Measurements from ENCODE around the gene MAN1B1. TPM values are rescaled to one million over a fixed set of nuclear protein-coding genes. Genes with fewer than 3 reads are reported as not detected.
"Not testable (repeated sequence)": the region's sequence is repeated elsewhere in the genome, so short reads cannot be mapped to it uniquely, and the experiment has no call there.

Gene MAN1B1
- total RNA-seq, 1 donor from 2014 or later = 58.9 TPM

GRCh38 chr9:137062384-137062783 lies 24.4 kb upstream of the MAN1B1 start:
- H3K36me3 Mint-ChIP-seq = no peaks in the 10 kb centered on the region
- DNase-seq (ENCODE audit: extremely low spot score, unreplicated experiment) = no peak
- no peak for TF ChIP-seq CTCF (conservative IDR thresholded peaks at IDR 0.05)
- no peak overlapping the region for H3K27ac Mint-ChIP-seq
- no peaks in the 10 kb centered on the region for H3K4me1 Mint-ChIP-seq (ENCODE audit: unreplicated experiment)
- H3K27me3 Mint-ChIP-seq = peaks cover 20% of the 10 kb centered on the region
- no peaks in the 10 kb centered on the region for H3K9me3 Mint-ChIP-seq
- no peak overlapping the region for H3K4me3 Mint-ChIP-seq

GRCh38 chr9:137062798-137063197 lies 24.0 kb upstream of the MAN1B1 start:
- H3K27me3 Mint-ChIP-seq = peaks cover 17% of the 10 kb centered on the region
- H3K36me3 Mint-ChIP-seq; DNase-seq (ENCODE audit: extremely low spot score, unreplicated experiment); H3K4me3 Mint-ChIP-seq; H3K4me1 Mint-ChIP-seq (ENCODE audit: unreplicated experiment); H3K27ac Mint-ChIP-seq; H3K9me3 Mint-ChIP-seq: not testable (repeated sequence)

- H3K36me3 Mint-ChIP-seq = no peaks in the 10 kb centered on the region
- H3K9me3 Mint-ChIP-seq = no peaks in the 10 kb centered on the region
- no peak for TF ChIP-seq CTCF (conservative IDR thresholded peaks at IDR 0.05)
Measured at GRCh38 chr9:137063311-137064026, 23.3 kb upstream of the MAN1B1 start.

GRCh38 chr9:137064027-137064879 lies 22.5 kb upstream of the MAN1B1 start:
- Mint-ChIP-seq H3K9me3 (no peaks in the 10 kb centered on the region), H3K4me3 (no peak overlapping the region), H3K27me3 (peaks cover 8% of the 10 kb centered on the region), H3K27ac (no peak overlapping the region), H3K36me3 (no peaks in the 10 kb centered on the region), H3K4me1 (ENCODE audit: unreplicated experiment) (peaks cover 4% of the 10 kb centered on the region)
- DNase-seq (ENCODE audit: extremely low spot score, unreplicated experiment) = no peak
- TF ChIP-seq CTCF (conservative IDR thresholded peaks at IDR 0.05) = peak; percentile 94

More at GRCh38 chr9:137063311-137064026, 23.3 kb upstream of the MAN1B1 start:
- Mint-ChIP-seq H3K27me3 (peaks cover 14% of the 10 kb centered on the region), H3K27ac (no peak overlapping the region), H3K4me1 (ENCODE audit: unreplicated experiment) (peaks cover 4% of the 10 kb centered on the region), H3K4me3 (no peak overlapping the region)
- DNase-seq (ENCODE audit: extremely low spot score, unreplicated experiment) = no peak

- H3K9me3 Mint-ChIP-seq = no peaks in the 10 kb centered on the region
- peaks cover 4% of the 10 kb centered on the region for H3K4me1 Mint-ChIP-seq (ENCODE audit: unreplicated experiment)
- no peak overlapping the region for H3K4me3 Mint-ChIP-seq
- H3K27ac Mint-ChIP-seq = no peak overlapping the region
- peaks cover 8% of the 10 kb centered on the region for H3K27me3 Mint-ChIP-seq
- TF ChIP-seq CTCF (conservative IDR thresholded peaks at IDR 0.05) = no peak
- no peak for DNase-seq (ENCODE audit: extremely low spot score, unreplicated experiment)
- no peaks in the 10 kb centered on the region for H3K36me3 Mint-ChIP-seq
Measured at GRCh38 chr9:137064880-137065164, 22.0 kb upstream of the MAN1B1 start.

- H3K4me3 Mint-ChIP-seq = no peak overlapping the region
- DNase-seq (ENCODE audit: extremely low spot score, unreplicated experiment) = no peak
- no peak overlapping the region for H3K27ac Mint-ChIP-seq
Measured at GRCh38 chr9:137065336-137065967, 21.3 kb upstream of the MAN1B1 start.

More at GRCh38 chr9:137065336-137065967, 21.3 kb upstream of the MAN1B1 start:
- Mint-ChIP-seq H3K27me3 (peaks cover 3% of the 10 kb centered on the region), H3K9me3 (no peaks in the 10 kb centered on the region), H3K36me3 (no peaks in the 10 kb centered on the region), H3K4me1 (ENCODE audit: unreplicated experiment) (peaks cover 4% of the 10 kb centered on the region)
- TF ChIP-seq CTCF (conservative IDR thresholded peaks at IDR 0.05) = no peak

All from type B pancreatic cell (in vitro differentiated cells).